ENCODE measurements around the gene STS.
"Not testable (repeated sequence)": the region's sequence is repeated elsewhere in the genome, so short reads cannot be mapped to it uniquely, and the experiment has no call there.

STS gene

DNA sequence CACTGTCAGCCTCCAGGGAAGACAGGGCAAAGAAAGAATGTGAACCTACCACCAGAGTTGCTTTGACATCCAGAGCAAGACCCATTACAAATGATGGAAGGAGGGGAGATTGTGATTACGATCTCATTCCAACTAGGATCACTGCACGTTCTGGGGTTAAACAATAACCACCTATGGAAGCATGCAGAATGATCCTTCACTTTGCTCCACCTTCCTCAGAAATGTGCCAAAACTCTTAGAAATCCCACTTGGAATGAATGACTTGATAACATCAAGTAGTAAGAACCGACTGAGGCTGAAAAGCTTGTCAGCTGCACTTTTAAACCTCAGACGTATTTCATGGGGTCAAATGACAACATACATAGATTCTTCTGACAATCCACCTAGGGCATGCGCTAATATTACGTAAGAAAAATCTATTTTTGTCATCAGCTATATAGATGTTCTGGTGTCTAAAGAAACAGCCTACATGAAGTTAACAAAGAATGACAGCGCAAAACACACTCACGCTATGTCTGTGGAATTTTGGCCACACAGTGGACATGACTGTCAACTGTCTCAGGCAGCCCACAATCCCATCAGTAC lies 3.5 kb upstream of the STS start:
- DNase-seq, result no peak

DNA sequence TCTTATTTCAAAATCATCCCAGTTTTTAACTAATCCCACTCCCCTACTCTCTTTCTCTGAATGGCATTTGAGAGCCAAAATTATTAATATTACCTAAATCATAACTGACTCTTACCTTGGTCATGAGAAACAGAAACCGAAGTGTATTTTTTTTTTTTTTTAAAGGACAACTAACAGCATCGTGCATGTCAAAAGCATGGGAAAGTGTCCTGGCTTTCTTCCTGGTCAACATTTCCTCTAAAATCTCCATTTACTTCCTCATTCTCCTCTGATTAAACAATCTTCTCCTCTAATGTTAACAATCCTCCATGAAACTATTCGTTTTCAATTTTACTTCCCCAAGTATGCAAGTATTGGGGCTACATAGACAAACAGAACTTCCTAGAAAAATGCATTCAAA lies 2.1 kb upstream of the STS start:
- no peak for DNase-seq

DNA sequence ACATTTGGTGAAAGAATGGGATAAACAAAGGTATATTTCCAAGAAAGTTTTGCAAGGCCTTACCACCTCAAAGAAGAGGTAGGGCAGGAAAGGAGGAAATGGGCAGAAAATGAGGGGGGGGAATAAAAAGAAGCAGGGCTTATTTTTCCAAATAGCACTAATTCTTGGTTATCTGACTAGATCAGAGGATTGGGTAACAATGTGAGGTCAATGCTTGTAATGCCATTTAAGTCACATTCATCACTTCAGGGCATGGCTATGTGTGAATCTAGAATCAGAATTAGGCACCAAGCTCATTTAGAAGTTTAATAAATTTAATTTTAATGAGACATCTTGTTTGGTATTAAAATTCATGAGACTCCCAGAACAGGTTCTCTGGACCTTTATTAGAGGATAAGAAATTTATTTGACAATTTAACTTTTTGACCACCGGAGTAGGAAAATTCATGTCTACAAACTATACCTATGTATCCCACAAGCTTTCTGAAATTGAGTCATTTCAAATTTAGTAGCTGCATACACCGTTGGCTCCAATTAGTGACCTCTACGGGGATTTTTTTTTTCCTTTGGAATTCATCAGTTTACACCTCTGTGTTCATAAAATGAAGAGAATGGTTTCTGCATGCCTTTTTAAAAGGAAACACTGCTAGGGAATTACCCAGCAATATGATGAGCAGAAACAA lies 1.4 kb upstream of the STS start:
- no peak for DNase-seq

DNA sequence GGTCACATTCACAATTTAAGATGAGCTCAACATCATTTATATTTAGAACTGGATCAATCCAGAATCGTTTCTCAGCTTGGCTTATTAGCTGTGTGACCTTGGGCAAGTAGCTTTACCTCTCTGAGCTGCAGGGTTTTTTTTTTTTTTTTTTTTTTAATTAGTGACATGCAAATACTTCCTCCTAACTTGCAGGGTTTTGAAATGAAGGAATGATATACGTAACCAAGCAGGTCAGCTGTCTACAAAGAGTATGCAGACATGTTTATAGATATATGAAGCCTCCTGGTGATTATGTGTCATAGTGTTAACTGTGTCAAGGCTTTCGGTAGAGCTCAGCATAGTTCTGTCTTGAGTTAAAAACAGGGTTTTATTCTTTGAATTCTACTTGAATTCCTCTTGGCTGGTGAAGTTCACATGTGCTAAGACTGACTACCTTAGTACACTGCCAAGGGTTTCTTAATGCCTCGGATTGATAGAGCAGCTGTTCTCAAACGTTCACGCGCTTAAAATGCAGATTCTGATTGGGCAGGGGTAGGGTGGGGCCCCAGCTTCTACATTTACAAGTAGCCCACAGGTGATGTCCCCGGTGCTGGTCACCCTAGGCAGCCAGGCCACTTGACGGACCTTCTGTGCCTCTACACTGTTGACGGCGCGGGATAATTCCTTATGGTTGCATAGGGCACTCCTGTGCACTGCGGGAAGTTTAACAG lies 654 bp upstream of the STS start:
- no peak for DNase-seq

DNA sequence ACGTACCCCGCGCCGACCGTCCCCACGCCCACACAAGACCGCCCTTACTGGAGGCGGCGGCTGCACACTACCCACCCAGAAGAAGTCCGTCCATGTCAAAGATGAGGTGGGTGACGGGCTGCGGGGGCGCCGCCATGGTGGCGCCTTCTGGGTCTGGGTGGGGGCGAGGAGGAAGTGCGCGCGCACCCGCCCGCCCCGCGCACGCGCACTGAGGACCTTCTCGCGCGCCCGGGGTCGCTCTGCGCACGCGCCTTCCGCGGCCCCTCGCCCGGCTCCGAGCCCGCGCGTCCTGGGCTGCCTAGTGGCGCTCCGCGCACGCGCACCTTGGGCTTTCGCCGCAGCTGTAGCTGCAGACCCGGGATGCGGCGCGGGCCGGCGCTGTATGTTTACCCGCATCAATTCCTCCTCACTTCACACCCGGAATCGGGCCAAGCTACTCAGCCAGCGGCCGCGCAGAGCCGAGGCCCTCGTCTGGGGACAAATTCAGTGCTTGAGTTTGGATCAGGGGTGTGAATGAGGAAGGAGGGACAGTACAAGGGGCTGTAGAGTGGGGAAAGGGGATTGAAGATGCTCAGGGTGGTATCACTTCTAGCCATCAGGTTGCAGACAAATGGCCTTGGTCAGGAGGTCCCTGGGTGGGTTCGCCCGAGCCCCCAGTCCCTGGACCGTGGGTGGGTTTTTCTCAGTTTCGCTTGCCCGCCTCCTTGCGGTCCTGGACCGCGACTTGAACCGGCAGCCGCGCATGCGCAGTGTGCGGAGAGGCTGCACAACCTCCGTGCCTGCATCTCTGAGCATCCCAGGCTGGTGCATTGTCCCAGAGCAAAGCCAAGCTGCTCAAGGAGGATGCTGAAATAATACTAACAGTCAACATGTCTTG lies 704 bp downstream of the STS start, which contains the start of gene PUDP:
TSS of gene PUDP (minus strand) at position 176 of the 877 bp plus-strand sequence. CDS start at position 136, 40 bp downstream.
- DNase-seq, result peak; percentile 28

DNA sequence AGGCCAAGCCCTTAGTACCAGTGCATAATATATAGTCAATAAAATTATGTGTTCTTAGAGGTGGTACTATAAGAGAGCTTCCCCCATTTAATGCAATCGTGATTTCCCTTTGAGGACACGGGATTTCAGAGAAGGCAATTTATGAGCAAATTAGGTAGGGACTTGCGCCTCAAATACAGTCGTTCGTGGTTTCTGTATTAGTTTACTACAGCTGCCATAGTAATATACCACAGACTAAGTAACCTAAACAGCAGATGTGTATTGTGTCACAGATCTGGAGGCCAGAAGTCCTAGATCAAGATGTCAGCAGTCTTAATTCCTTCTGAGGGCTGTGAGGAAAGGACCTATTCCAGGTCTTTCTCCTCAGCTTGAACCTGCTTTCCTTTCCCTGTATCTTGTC lies 1.9 kb downstream of the STS start:
- no peak for DNase-seq

DNA sequence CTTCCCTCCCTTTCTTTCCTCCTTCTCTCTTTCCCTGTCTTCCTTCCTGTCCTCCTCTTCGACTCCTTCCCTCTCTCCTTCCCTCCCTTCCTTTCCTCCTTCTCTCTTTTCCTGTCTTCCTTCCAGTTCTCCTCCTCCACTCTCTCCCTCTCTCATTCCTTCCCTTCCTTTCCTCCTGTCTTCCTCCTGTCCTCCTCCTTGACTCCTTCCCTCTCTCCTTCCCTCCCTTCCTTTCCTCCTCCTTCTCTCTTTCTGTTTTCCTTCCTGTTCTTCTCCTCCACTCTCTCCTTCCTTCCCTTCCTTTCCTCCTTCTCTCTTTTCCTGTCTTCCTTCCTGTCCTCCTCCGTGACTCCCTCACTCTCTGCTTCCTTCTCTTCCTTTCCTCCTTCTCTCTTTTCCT lies 5.7 kb downstream of the STS start:
- no peak for DNase-seq

DNA sequence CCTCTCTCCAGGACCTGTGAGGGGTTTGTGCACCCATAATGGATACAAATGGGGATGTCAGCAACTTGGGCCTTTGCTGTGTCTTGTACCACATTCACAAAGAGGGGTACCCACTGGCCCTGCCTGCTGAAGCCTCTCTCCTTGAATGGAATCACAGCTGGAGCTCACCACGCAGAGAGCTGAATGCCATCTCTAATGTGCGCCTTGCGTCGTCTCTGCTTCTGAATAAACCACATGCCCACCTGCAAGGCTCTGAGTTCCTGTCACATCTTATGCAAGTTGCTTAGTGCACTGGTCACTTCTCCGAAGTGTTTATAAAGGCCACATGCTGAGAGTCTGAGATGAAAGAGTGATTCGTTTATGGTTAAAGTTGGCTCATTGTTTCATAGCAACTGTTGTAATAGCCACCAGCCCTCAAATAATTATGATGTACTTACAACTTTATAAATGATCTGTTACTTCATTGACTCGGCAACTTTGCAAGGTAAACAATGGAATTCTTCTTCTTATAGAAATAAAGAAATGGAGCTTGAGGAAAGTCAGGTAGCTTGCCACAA lies 6.6 kb downstream of the STS start:
- no peak for DNase-seq

DNA sequence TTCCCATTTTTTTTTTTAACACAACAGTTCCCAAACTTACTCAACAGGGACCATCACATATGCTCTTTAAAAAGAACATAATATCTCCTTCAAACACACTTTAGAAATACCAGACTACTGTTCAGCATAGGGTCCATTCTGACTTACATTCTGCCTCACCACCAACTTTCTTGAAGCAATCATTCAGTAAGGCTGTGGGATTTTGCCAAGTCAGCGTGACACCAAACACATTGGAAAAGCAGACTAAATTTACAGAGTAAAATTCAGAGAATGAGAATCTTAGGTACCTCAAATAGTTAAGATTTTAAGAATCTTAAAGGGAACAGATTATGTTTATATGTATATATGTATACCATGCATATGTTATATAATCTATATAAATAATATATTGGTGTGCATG lies 7.7 kb downstream of the STS start:
- DNase-seq, result no peak

DNA sequence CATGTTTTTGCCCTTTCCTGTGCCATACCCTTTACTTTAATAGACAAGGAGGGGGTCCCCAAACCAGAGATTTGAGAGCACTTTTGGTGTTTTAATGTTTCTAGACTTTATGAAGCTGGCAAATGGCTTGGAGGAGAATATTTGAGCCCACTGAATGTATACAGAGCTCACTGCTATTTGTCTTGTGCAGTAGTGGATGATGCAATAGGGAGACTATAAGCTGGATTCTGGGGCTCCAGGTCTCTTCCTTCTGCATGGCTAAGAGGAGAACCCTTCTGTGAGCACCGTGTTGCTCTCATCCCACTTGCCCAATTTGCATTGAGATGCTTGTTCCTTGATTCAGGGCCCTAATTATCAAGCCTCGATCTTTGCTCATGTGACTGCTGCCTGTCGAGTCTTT lies 9.4 kb downstream of the STS start:
- no peak for DNase-seq

DNA sequence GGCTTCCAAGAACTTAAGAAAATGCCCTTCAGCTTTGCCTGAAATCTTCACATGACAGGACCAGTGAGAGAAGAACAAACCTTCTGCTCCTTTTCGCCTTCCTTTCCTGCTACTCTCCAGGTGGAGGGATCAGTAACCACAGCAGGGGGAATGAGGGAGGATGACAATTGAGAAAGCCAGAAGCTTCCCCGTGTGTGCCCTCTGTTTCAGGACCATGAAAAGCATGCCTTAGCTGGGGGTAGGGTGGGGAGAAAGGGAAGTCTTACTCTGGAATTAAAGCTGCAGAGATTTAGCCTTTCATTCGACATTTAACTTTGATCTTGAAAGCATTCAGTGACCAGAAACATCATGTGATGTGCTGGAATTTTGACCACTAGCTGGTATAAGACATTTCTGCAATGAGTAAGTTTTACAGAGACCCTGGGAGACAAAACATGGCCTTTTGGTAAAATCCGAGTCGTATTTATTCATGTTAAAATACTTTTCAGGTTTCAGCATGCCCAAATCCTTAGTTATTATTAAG lies 11.0 kb downstream of the STS start:
- DNase-seq, result no peak

DNA sequence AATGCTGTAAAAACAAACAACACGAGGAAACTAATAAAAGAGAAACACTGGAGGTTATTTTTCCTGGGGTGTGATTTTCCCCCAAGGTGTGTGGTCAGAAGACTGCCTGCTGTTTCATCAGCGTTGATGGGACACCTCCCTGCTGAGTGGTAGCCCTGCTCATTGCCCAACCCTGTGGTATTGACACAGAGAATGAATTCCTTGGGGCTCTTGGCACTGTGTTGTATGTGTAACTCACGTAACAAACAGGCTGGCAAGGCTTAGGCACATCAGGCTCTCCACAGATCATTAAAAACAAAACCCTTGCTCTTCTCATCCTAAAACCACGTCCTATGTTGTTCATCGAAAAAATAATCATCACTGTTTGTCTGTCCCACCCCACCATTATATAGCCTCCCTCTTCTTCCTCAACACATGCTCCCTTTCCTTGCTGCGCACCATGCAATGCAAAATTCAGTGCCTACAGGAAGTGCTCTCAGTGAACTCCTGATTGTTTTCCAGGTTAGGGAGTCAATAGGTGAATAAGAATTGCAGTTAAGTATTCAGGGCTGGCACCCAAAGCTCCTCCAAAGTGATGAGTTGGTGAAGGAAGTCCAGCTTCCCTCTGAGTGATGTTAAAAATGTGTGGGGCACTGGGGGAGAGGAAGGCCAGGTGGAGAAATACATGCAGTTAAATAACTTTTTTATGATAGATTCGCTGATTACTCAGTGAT lies 11.8 kb downstream of the STS start:
- no peak for DNase-seq

DNA sequence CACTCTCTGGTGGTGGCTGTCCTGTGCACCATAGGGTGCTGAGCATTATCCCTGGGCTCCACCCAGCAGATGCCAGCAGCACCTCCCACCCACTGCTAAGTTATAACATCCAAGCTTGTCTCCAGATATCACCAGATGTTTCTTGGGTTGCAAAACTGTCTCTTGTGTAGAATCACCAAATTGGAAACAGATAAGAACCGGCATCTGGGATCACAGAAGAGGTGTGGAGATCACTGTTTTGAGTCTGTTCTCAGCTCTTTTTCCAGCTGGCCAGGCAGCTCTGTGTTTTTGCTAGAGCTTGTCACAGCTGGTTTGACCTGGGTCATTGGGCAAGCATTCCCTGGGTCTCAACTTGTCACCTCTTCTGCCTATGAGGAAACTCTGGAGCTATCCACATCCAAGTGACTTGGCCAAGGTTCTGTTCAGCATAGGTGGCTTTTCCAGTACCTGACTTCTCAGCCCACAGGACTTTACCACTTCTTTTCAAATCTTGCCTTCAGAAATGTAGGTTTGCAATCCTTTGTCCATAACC lies 15.7 kb downstream of the STS start:
- no peak for DNase-seq

DNA sequence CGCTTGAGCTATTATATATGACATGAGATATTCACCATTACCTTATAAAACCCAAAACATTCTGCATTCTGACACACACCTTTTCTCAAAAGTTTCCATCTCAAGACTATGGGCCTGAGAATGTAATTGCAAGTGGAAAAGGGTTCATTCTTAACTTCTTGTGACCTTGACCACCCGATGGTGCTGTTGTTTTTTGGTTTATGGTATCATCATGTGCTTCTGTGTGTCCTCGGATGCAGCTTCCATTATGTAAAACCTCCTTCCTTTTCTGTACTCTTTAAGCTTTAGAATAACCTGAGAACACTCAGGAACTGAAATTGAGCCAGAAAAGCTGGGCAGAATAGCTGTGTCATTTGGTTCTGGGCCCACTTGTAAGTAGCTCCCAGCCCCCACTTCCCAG lies 16.7 kb downstream of the STS start:
- DNase-seq, result no peak

DNA sequence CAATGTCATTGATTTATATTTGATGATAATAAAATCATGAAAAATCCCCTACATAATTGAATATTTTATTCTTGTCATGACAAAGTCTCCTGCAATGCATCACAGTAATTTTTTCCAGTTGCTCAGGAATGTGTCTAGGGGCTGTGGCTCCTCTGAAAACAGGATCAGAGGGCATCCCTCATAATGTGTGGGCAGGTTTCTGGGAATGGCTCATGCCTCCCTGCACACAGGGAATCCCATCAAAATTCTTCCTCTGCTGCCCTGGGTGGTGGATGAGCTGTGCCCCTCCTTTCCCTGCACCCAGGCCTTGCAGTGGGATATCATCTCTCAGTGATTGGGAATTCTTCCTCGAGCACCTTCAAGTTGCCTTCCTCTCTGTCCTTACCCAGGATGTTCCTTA lies 20.9 kb downstream of the STS start:
- no peak for DNase-seq

DNA sequence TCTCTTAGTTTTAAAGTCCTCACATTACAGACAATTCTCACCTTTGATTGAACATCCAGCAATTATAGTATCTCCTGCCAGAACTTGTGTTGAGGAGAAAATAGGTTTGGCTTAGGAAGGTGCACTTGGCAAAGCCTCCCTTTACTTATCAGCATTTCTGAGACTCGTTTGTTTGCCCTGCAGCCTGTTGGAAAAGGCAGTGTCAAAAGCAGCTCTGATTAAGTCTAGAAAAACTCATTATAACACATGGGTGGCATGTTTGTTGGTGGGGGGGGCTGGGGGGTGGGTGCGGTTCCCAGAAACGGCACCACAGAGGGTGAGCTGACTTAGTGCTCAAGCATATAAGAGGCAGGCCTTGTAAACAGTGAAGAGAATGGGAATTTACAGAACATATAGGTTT lies 22.1 kb downstream of the STS start:
- DNase-seq, result no peak

DNA sequence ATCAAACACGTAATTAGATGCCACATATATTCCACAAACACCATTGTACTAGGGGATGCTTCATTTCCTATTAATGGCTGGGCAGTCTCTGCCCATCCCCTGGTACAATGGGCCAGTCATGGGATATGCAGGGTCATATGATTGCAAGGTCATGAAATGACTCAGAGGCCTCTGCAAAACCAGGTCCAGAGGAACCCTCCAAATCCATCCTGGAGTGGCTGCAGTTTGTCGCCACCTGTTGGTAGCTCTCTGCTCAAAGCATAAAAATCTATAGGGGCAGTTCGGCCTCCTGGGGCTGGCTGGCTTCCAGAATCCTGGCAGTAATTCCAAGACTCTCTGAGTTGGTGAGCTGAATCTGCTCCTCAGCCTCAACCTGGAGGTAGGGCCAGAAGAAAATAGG lies 23.4 kb downstream of the STS start:
- no peak for DNase-seq

DNA sequence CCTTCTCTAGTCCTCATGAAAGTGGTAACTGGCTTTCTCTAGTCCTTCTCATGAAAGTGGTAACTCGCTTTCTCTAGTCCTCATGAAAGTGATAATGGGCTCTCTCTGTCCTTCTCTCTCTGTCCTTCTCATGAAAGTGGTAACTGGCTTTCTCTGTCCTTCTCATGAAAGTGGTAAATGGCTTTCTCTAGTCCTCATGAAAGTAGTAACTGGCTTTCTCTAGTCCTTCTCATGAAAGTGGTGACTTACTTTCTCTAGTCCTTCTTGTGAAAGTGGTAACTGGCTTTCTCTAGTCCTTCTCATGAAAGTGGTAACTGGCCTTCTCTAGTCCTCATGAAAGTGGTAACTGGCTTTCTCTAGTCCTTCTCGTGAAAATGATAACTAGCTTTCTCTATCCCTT lies 31.3 kb downstream of the STS start:
- not testable (repeated sequence) for DNase-seq

DNA sequence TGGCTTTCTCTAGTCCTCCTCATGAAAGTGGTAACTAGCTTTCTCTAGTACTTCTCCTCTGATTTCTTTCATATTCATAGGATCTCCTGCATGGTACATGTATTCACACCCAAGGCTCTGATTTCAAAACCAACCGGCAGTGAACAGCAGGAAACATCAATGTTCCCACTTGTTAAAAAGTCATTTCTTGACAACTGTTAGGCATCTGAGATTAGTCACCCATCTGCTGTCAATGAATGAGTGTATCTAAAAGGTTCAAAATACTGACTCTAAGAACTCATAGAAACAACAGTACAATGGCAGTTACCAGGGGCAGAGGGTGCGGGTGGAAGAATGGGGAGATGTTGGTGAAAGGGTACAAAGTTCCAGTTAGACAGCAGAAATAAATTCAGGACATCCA lies 31.9 kb downstream of the STS start:
- no peak for DNase-seq

DNA sequence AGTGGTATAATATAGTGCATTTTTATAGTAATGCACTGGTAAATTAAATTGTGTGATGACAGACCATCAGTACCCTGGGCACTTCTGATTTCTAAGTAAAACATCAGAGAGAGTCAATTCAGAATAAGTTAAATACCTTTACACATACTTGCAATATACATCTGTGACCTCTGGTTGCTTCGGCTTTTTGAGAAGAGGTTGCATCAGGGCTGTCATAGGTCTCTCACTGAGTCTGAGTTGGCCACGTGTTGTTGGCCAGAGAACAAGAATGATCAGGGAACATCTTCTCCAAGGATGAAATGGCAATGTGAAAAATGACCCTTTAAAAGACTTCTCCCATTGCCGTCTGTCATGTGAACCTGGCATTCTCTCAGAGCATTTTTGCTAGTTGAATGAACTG lies 37.3 kb downstream of the STS start:
- DNase-seq, result no peak

DNA sequence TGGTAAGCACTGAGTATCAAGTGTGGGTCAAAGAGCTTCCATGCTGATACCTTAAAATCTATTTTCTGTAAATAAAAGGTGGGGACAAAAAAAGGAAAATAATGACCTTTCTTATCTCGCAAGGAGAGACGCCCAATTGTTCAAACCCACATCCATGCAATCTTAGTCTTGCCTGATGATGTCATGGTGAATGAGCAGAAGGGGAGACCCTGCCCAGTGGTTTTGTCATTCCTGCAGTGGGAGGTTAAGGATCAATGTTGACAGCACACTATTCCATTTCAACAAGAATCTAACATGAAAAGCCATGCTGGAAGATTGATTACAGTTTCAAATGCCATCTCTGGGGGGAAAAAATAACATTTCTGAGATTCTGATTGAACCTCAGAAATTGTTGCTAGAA lies 41.2 kb downstream of the STS start:
- no peak for DNase-seq

DNA sequence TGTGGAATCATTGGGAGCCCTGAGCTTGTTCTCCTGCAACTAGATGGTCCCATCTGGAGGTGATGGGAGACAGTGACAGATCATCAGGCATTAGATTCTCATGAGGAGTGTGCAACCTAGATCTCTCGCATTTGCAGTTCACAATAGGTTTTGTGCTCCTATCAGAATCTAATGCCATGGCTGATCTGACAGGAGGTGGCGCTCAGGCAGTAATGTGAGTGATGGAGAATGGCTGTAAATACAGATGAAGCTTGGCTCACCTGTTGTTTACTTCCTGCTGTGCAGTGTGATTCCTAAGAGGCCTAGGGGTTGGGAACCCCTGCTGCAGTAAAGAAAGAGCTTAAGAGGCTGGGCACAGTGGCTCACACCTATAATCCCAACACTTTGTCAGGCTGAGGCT lies 42.6 kb downstream of the STS start:
- DNase-seq, result no peak
